ENCODE results near the gene IFIT3. TPM values are rescaled to one million over a fixed set of nuclear protein-coding genes. Genes with fewer than 3 reads are reported as not detected.
"Not testable (repeated sequence)": the region's sequence is repeated elsewhere in the genome, so short reads cannot be mapped to it uniquely, and the experiment has no call there.

Gene IFIT3
- total and polyA plus RNA-seq, 2 donors from 2014 or later: 14.7 to 20.1 TPM

DNA sequence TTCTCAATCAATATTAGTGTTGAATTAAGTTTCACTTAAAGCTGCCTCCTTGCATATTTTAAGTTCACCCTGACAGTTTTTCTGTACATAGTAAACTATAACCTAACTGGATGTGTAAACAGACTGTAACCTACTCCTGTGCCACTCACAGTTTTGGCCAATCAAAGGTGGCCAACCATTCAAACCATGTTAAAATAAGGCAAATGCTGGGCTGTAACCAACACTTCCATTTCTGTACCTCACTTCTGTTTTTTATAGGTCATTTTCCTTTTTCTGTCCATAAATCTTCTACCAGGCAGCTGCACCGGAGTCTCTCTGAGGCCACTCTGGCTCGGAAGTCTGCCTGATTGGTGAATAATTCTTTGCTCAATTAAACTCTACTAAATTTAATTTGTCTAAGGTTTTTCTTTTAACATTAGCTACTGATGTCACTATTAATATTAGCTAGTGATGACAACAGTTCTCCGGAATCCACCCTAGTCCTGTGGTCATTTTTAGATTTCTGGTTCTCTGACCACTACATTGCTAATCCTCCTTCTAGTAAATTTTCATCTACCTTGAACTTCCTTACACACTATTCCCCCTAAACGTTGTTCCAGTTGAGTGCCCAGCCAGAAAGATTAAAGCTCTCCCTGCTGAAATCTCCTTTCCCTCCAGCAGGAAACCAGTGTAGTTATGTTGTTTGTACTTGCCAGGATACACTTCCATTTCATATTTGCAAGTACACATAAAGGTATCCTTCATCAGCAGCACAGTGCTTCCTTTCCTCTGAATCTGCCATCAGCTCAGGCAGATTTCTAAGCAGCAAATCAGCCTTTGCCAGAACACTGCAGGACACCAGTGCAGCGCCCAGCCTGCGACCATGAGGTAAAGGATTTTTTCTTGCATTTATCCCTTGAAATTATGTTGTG lies 44.5 kb upstream of the IFIT3 start:
- FAIRE-seq: no peak
- Histone ChIP-seq H3K27ac (ENCODE audit: low read depth in 2 of 2, low read length in 2 of 2) (peak overlapping the region; percentile 79 to 96), H3K4me1 (ENCODE audit: control insufficient read depth in 2 of 3, insufficient read depth in 2 of 3, low read depth in 1 of 3, low read length in 3 of 3) (peaks cover 2 to 15% (median 13%) of the 10 kb centered on the region in 3 donors), H3K4me3 (ENCODE audit: low read length in 3 of 3) (peak overlapping the region; percentile 8 to 54 (median 49)), H3K9me3 (ENCODE audit: control insufficient read depth in 2 of 3, insufficient read depth in 1 of 3, low read length in 3 of 3) (no peaks in the 10 kb centered on the region), H3K36me3 (ENCODE audit: control insufficient read depth in 2 of 3, insufficient read depth in 3 of 3, low read length in 3 of 3) (no peaks in the 10 kb centered on the region), H3K27me3 (ENCODE audit: control insufficient read depth, insufficient read depth, low read length) (no peaks in the 10 kb centered on the region), H3K9ac (ENCODE audit: low read length in 3 of 3) (peak overlapping the region; percentile 6 to 70 (median 61))
- peak in 3 of 5 donors; percentile 35 to 79 (median 76) for DNase-seq
- intact Hi-C loops (cut with DNase I): no loop called here
- TF ChIP-seq CTCF (IDR thresholded peaks at IDR 0.05; ENCODE audit: borderline replicate concordance, extremely low read depth, insufficient read depth): no peak

- intact Hi-C loops (cut with DNase I): no loop called here
- H3K27me3 ChIP-seq (ENCODE audit: control insufficient read depth, insufficient read depth, low read length): no peaks in the 10 kb centered on the region
- no peaks in the 10 kb centered on the region for H3K36me3 ChIP-seq (ENCODE audit: control insufficient read depth in 2 of 3, insufficient read depth in 3 of 3, low read length in 3 of 3)
- peak; percentile 67 to 91 (median 85) for DNase-seq
- H3K27ac ChIP-seq (ENCODE audit: low read depth in 2 of 2, low read length in 2 of 2): peak overlapping the region; percentile 79 to 96
- no peak for TF ChIP-seq CTCF (IDR thresholded peaks at IDR 0.05; ENCODE audit: borderline replicate concordance, extremely low read depth, insufficient read depth)
- FAIRE-seq: no peak
- peak overlapping the region; percentile 6 to 70 (median 61) for H3K9ac ChIP-seq (ENCODE audit: low read length in 3 of 3)
- no peaks in the 10 kb centered on the region for H3K9me3 ChIP-seq (ENCODE audit: control insufficient read depth in 2 of 3, insufficient read depth in 1 of 3, low read length in 3 of 3)
- H3K4me1 ChIP-seq (ENCODE audit: control insufficient read depth in 2 of 3, insufficient read depth in 2 of 3, low read depth in 1 of 3, low read length in 3 of 3): peaks cover 2 to 13% (median 10%) of the 10 kb centered on the region in 3 donors
- peak overlapping the region; percentile 8 to 54 (median 49) for H3K4me3 ChIP-seq (ENCODE audit: low read length in 3 of 3)
Observed at GRCh38 chr10:89283936-89284475, 43.8 kb upstream of the IFIT3 start.

DNA sequence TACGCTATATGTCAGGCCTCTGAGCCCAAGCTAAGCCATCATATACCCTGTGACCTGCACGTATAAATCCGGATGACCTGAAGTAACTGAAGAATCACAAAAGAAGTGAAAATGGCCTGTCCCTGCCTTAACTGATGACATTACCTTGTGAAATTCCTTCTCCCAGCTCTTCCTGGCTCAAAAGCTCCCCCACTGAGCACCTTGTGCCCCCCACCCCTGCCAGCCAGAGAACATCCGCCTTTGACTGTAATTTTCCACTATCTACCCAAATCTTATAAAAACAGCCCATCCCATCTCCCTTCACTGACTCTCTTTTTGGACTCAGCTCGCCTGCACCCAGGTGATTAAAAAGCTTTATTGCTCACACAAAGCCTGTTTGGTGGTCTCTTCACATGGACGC lies 43.1 kb upstream of the IFIT3 start:
- H3K36me3 ChIP-seq (ENCODE audit: control insufficient read depth in 2 of 3, insufficient read depth in 3 of 3, low read length in 3 of 3); H3K9ac ChIP-seq (ENCODE audit: low read length in 3 of 3); H3K9me3 ChIP-seq (ENCODE audit: control insufficient read depth in 2 of 3, insufficient read depth in 1 of 3, low read length in 3 of 3); DNase-seq; intact Hi-C loops (cut with DNase I); H3K4me3 ChIP-seq (ENCODE audit: low read length in 3 of 3); FAIRE-seq; H3K27me3 ChIP-seq (ENCODE audit: control insufficient read depth, insufficient read depth, low read length): not testable (repeated sequence)
- H3K4me1 ChIP-seq (ENCODE audit: control insufficient read depth in 2 of 3, insufficient read depth in 2 of 3, low read depth in 1 of 3, low read length in 3 of 3): peaks cover 2 to 13% (median 9%) of the 10 kb centered on the region in 3 donors
- H3K27ac ChIP-seq (ENCODE audit: low read depth in 2 of 2, low read length in 2 of 2): peak overlapping the region in 1 of 2 donors; percentile 35

- intact Hi-C loops (cut with DNase I); H3K4me3 ChIP-seq (ENCODE audit: low read length in 3 of 3); H3K27me3 ChIP-seq (ENCODE audit: control insufficient read depth, insufficient read depth, low read length); H3K9ac ChIP-seq (ENCODE audit: low read length in 3 of 3); FAIRE-seq; H3K27ac ChIP-seq (ENCODE audit: low read depth in 2 of 2, low read length in 2 of 2); H3K9me3 ChIP-seq (ENCODE audit: control insufficient read depth in 2 of 3, insufficient read depth in 1 of 3, low read length in 3 of 3); H3K36me3 ChIP-seq (ENCODE audit: control insufficient read depth in 2 of 3, insufficient read depth in 3 of 3, low read length in 3 of 3); DNase-seq: not testable (repeated sequence)
- H3K4me1 ChIP-seq (ENCODE audit: control insufficient read depth in 2 of 3, insufficient read depth in 2 of 3, low read depth in 1 of 3, low read length in 3 of 3): peaks cover 2 to 13% (median 9%) of the 10 kb centered on the region in 3 donors
Observed at GRCh38 chr10:89285303-89285702, 42.5 kb upstream of the IFIT3 start.

Measured in kidney (tissue), 14 donors.